Stimulated activated CD8-positive, alpha-beta memory T cell treated with anti-CD3 and anti-CD28 coated beads, Interleukin-15, amount 100 ng/mL, for 24 hours (primary cell): ENCODE data around the gene ILKAP.

Experiments
- DNase-seq: peaks from one replicate; pipeline ENCODE4 v3.0.0-alpha.2; 2020; ENCODE audit warnings: low read depth

ILKAP gene

GRCh38 chr2:238203094-238203972, at the start of gene ILKAP:
TSS of gene ILKAP (minus strand) at chr2:238203695. CDS start at chr2:238203553, 142 bp downstream.
- peak; percentile 83 for DNase-seq

GRCh38 chr2:238252766-238253630, 49.5 kb upstream of the ILKAP start:
- no peak for DNase-seq

GRCh38 chr2:238251986-238252385, 48.5 kb upstream of the ILKAP start:
- DNase-seq: no peak

- no peak for DNase-seq
These were observed 47.8 kb upstream of the ILKAP start for GRCh38 chr2:238251331-238251730.

GRCh38 chr2:238250896-238251295, 47.4 kb upstream of the ILKAP start:
- no peak for DNase-seq

- no peak for DNase-seq
These were observed 44.5 kb upstream of the ILKAP start for GRCh38 chr2:238247841-238248453.

GRCh38 chr2:238247002-238247822, 43.7 kb upstream of the ILKAP start:
- DNase-seq: no peak

- no peak for DNase-seq
These were observed 40.7 kb upstream of the ILKAP start for GRCh38 chr2:238244151-238244550.

GRCh38 chr2:238243496-238244076, 40.1 kb upstream of the ILKAP start:
- DNase-seq: no peak

- DNase-seq: no peak
These were observed 39.4 kb upstream of the ILKAP start for GRCh38 chr2:238242731-238243495.

- DNase-seq: no peak
These were observed 38.5 kb upstream of the ILKAP start for GRCh38 chr2:238241970-238242369.

- no peak for DNase-seq
These were observed 37.5 kb upstream of the ILKAP start for GRCh38 chr2:238240757-238241711.

GRCh38 chr2:238239863-238240756, 36.6 kb upstream of the ILKAP start, which contains the start of gene HES6:
TSS of gene HES6 (minus strand) at chr2:238240038. CDS start at chr2:238239905, 133 bp downstream.
- peak; percentile 43 for DNase-seq

- DNase-seq: no peak
These were observed 36.0 kb upstream of the ILKAP start for GRCh38 chr2:238239543-238239862.

GRCh38 chr2:238238766-238239542, 35.5 kb upstream of the ILKAP start:
- DNase-seq: no peak

- DNase-seq: no peak
These were observed 34.8 kb upstream of the ILKAP start for GRCh38 chr2:238238311-238238765.

- DNase-seq: no peak
These were observed 34.1 kb upstream of the ILKAP start for GRCh38 chr2:238237431-238238135.
